ENCODE data around the gene SHISA8. TPM values are rescaled to one million over a fixed set of nuclear protein-coding genes. Genes with fewer than 3 reads are reported as not detected.

SHISA8 gene
- total and polyA plus RNA-seq, 4 donors: not detected

- Histone ChIP-seq H3K4me3 (ENCODE audit: low read depth in 1 of 3, low read length in 3 of 3) (no peak overlapping the region), H3K9me3 (ENCODE audit: control insufficient read depth in 4 of 4, low read length in 3 of 4) (no peaks in the 10 kb centered on the region), H3K27me3 (ENCODE audit: control insufficient read depth in 4 of 4, insufficient read depth in 4 of 4, low read length in 3 of 4) (no peaks in the 10 kb centered on the region), H3K36me3 (ENCODE audit: control insufficient read depth in 4 of 4, insufficient read depth in 3 of 4, low read depth in 1 of 4, low read length in 3 of 4) (peaks cover 4 to 75% (median 56%) of the 10 kb centered on the region in 4 donors), H3K27ac (ENCODE audit: low read depth in 1 of 2, low read length in 2 of 2) (no peak overlapping the region), H3K4me1 (ENCODE audit: control insufficient read depth in 4 of 4, insufficient read depth in 4 of 4, low read length in 3 of 4) (no peaks in the 10 kb centered on the region), H3K9ac (ENCODE audit: low read depth in 1 of 2, low read length in 2 of 2) (no peak overlapping the region)
- 98% methylated on average over 9 of the region's 9 CpGs for WGBS
- TF ChIP-seq FOXA2 (IDR thresholded peaks at IDR 0.05): no peak
- TF ChIP-seq ZBTB33 (IDR thresholded peaks at IDR 0.05): no peak
- no peak for DNase-seq (ENCODE audit: low spot score)
Measured at GRCh38 chr22:41891407-41891806, 23.5 kb downstream of the SHISA8 start.

- no peaks in the 10 kb centered on the region for H3K9me3 ChIP-seq (ENCODE audit: control insufficient read depth in 4 of 4, low read length in 3 of 4)
- no peak for TF ChIP-seq EGR1 (IDR thresholded peaks at IDR 0.05; ENCODE audit: low read depth in 2 of 2)
- no peak for TF ChIP-seq FOXA2 (IDR thresholded peaks at IDR 0.05)
- TF ChIP-seq TAF1 (conservative IDR thresholded peaks at IDR 0.05): no peak
- no peak for TF ChIP-seq GABPA (IDR thresholded peaks at IDR 0.05 in 1 of 2, conservative IDR thresholded peaks at IDR 0.05 in 1 of 2)
- TF ChIP-seq, protein P1, sequence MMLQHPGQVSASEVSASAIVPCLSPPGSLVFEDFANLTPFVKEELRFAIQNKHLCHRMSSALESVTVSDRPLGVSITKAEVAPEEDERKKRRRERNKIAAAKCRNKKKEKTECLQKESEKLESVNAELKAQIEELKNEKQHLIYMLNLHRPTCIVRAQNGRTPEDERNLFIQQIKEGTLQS (IDR thresholded peaks at IDR 0.05): no peak
- no peak for TF ChIP-seq RXRA (IDR thresholded peaks at IDR 0.05)
- TF ChIP-seq RAD21 (IDR thresholded peaks at IDR 0.05): no peak
- TF ChIP-seq JUND (IDR thresholded peaks at IDR 0.05): no peak
- TF ChIP-seq YY1 (IDR thresholded peaks at IDR 0.05): no peak
- TF ChIP-seq, protein P2, sequence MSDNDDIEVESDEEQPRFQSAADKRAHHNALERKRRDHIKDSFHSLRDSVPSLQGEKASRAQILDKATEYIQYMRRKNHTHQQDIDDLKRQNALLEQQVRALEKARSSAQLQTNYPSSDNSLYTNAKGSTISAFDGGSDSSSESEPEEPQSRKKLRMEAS (IDR thresholded peaks at IDR 0.05): no peak
- no peak for TF ChIP-seq CTCF (IDR thresholded peaks at IDR 0.05; ENCODE audit: low read depth, low read length, missing input control)
- no peak for TF ChIP-seq ZBTB33 (IDR thresholded peaks at IDR 0.05)
- no peak for TF ChIP-seq NR2F2 (IDR thresholded peaks at IDR 0.05)
- no peak for TF ChIP-seq HNF4A (conservative IDR thresholded peaks at IDR 0.05)
- no peak for TF ChIP-seq REST (IDR thresholded peaks at IDR 0.05)
- no peak for TF ChIP-seq HNF4G (IDR thresholded peaks at IDR 0.05)
- TF ChIP-seq SP1 (IDR thresholded peaks at IDR 0.05): no peak
- no peak for TF ChIP-seq FOXA1 (IDR thresholded peaks at IDR 0.05)
- H3K4me1 ChIP-seq (ENCODE audit: control insufficient read depth in 4 of 4, insufficient read depth in 4 of 4, low read length in 3 of 4): no peaks in the 10 kb centered on the region
- no peaks in the 10 kb centered on the region for H3K27me3 ChIP-seq (ENCODE audit: control insufficient read depth in 4 of 4, insufficient read depth in 4 of 4, low read length in 3 of 4)
- no peak overlapping the region for H3K9ac ChIP-seq (ENCODE audit: low read depth in 1 of 2, low read length in 2 of 2)
- H3K27ac ChIP-seq (ENCODE audit: low read depth in 1 of 2, low read length in 2 of 2): no peak overlapping the region
- WGBS: 92% methylated on average over 4 of the region's 4 CpGs
- no peak for DNase-seq (ENCODE audit: low spot score)
- H3K36me3 ChIP-seq (ENCODE audit: control insufficient read depth in 4 of 4, insufficient read depth in 3 of 4, low read depth in 1 of 4, low read length in 3 of 4): peaks cover 13 to 88% (median 70%) of the 10 kb centered on the region in 4 donors
- no peak overlapping the region for H3K4me3 ChIP-seq (ENCODE audit: low read depth in 1 of 3, low read length in 3 of 3)
Measured at GRCh38 chr22:41888627-41889200, 26.2 kb downstream of the SHISA8 start.
